Measurements from ENCODE around the gene CCNB1.
"Not testable (repeated sequence)": the region's sequence is repeated elsewhere in the genome, so short reads cannot be mapped to it uniquely, and the experiment has no call there.

- TF ChIP-seq PATZ1 (tag by site-specific recombination; IDR thresholded peaks at IDR 0.05); CTCF (tag by site-specific recombination; IDR thresholded peaks at IDR 0.05); REST (tag by site-specific recombination; IDR thresholded peaks at IDR 0.05); ZNF670 (tag by site-specific recombination; IDR thresholded peaks at IDR 0.05; ENCODE audit: low read depth); ZNF280D (tag by site-specific recombination; IDR thresholded peaks at IDR 0.05); ZNF138 (tag by site-specific recombination; IDR thresholded peaks at IDR 0.05; ENCODE audit: borderline replicate concordance); ZBTB11 (tag by site-specific recombination; conservative IDR thresholded peaks at IDR 0.05; ENCODE audit: low read depth): not testable (repeated sequence)
These were observed 26.7 kb upstream of the CCNB1 start for GRCh38 chr5:69140239-69140638.

Measured in HEK293 (cell line).